SU-DHL-6 (cell line): Measurements from ENCODE around the gene ATF6.

Source experiments
- H2AFZ ChIP-seq: fragments of 200-600 bp; sonication (generic); 2 replicates; pipeline ENCODE4 v1.6.1; 2014; ENCODE audit warnings: low read depth, mild to moderate bottlenecking, moderate library complexity, mixed read lengths, antibody characterized with exemption, low read length; ENCODE audit not compliant: severe bottlenecking
- H3F3A ChIP-seq: fragments of 200-600 bp; shearing (Covaris generic); 2 replicates; pipeline ENCODE4 v1.6.0; 2016; ENCODE audit warnings: antibody characterized with exemption, mild to moderate bottlenecking; ENCODE audit not compliant: insufficient read depth
- H3K27ac ChIP-seq: fragments of 200-600 bp; sonication (generic); 2 replicates; pipeline ENCODE4 v1.5.1; 2016; ENCODE audit warnings: low read depth, mild to moderate bottlenecking, low read length, moderate library complexity, mixed read lengths
- H3K27me3 ChIP-seq: fragments of 200-600 bp; sonication (generic), shearing (Covaris generic); 2 replicates; pipeline ENCODE4 v1.6.0; 2014; ENCODE audit warnings: mild to moderate bottlenecking, low read length
- H3K36me3 ChIP-seq: fragments of 200-600 bp; sonication (generic); 2 replicates; pipeline ENCODE4 v1.6.1; 2014; ENCODE audit warnings: mild to moderate bottlenecking, low read length, mixed read lengths
- H3K4me2 ChIP-seq: fragments of 300-600, 200-600 bp; shearing (Covaris generic), sonication (generic); 2 replicates; pipeline ENCODE4 v1.6.0; 2014; ENCODE audit warnings: low read length, low read depth, mild to moderate bottlenecking; ENCODE audit not compliant: poor library complexity, severe bottlenecking
- H3K4me3 ChIP-seq: fragments of 200-600 bp; sonication (generic); 2 replicates; pipeline ENCODE4 v1.5.1; 2014; ENCODE audit warnings: antibody characterized with exemption, low read length, mild to moderate bottlenecking, mixed read lengths; ENCODE audit not compliant: insufficient read depth, poor library complexity, severe bottlenecking
- H3K79me2 ChIP-seq: fragments of 200-600 bp; sonication (generic); 2 replicates; pipeline ENCODE4 v1.6.1; 2014; ENCODE audit warnings: mild to moderate bottlenecking, low read length, moderate library complexity; ENCODE audit not compliant: insufficient read depth
- H3K9ac ChIP-seq: fragments of 200-600 bp; sonication (generic); 2 replicates; pipeline ENCODE4 v1.7.0; 2014; ENCODE audit warnings: mild to moderate bottlenecking, low read length
- H3K9me2 ChIP-seq: fragments of 200-600 bp; sonication (generic); replicated peaks from 2 replicates; pipeline ENCODE4 v1.6.1; 2014; ENCODE audit warnings: low read length; ENCODE audit not compliant: insufficient read depth
- H3K9me3 ChIP-seq: fragments of 200-600 bp; sonication (generic); 2 replicates; pipeline ENCODE4 v1.6.1; 2014; ENCODE audit warnings: low read length, mixed read lengths; ENCODE audit not compliant: insufficient read depth
- H4K20me1 ChIP-seq: fragments of 200-600 bp; sonication (generic); 2 replicates; pipeline ENCODE4 v1.6.1; 2014; ENCODE audit warnings: low read depth, mild to moderate bottlenecking, antibody characterized with exemption, low read length, moderate library complexity, mixed read lengths
- EZH2phosphoT487 ChIP-seq: fragments of 200-600 bp; sonication (generic), shearing (Covaris generic); conservative IDR thresholded peaks from 2 replicates; pipeline ENCODE4 v1.6.1; 2018; ENCODE audit warnings: mild to moderate bottlenecking, antibody characterized with exemption, low read length, moderate library complexity, mixed read lengths
- TF ChIP-seq, protein P1 (sequence below): fragments of 200-600 bp; sonication (generic); IDR thresholded peaks from one replicate; pipeline ENCODE4 v1.5.1; 2017; ENCODE audit warnings: antibody characterized with exemption, mild to moderate bottlenecking, low read length, moderate library complexity; ENCODE audit not compliant: insufficient read depth, poor library complexity, severe bottlenecking

Gene ATF6

DNA sequence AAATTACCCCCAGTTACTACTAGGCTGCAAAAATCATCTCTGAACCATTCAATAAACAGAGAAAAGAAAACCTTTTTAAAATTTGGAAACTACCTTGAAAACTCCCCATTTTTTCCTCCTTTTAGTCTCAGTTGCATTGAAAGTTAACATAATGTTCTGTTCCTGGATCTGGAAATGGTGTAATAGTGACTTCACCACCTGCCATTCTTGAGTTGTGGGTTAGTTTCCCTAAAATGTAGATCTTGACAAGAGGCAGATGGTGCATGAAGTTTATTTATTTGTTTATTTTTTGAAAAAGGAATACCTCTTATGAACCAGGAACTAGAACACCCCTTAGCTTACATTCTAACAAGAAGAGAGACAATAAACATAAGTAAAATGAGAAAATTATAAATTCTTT lies 72.8 kb downstream of the ATF6 start:
- no peaks in the 10 kb centered on the region for H3F3A ChIP-seq
- no peak overlapping the region for H3K27ac ChIP-seq
- no peaks in the 10 kb centered on the region for H4K20me1 ChIP-seq
- H3K9ac ChIP-seq = no peak overlapping the region
- H3K4me3 ChIP-seq = no peak overlapping the region
- H3K4me2 ChIP-seq = no peak overlapping the region
- TF ChIP-seq EZH2phosphoT487 = no peak
- TF ChIP-seq, protein P1, sequence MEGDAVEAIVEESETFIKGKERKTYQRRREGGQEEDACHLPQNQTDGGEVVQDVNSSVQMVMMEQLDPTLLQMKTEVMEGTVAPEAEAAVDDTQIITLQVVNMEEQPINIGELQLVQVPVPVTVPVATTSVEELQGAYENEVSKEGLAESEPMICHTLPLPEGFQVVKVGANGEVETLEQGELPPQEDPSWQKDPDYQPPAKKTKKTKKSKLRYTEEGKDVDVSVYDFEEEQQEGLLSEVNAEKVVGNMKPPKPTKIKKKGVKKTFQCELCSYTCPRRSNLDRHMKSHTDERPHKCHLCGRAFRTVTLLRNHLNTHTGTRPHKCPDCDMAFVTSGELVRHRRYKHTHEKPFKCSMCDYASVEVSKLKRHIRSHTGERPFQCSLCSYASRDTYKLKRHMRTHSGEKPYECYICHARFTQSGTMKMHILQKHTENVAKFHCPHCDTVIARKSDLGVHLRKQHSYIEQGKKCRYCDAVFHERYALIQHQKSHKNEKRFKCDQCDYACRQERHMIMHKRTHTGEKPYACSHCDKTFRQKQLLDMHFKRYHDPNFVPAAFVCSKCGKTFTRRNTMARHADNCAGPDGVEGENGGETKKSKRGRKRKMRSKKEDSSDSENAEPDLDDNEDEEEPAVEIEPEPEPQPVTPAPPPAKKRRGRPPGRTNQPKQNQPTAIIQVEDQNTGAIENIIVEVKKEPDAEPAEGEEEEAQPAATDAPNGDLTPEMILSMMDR = no peak
- H3K27me3 ChIP-seq = no peaks in the 10 kb centered on the region
- peaks cover 17% of the 10 kb centered on the region; the same call in 1 of the 2 replicates for H3K36me3 ChIP-seq
- no peaks in the 10 kb centered on the region for H3K79me2 ChIP-seq
- H3K9me2 ChIP-seq = no peaks in the 10 kb centered on the region
- H3K9me3 ChIP-seq = no peaks in the 10 kb centered on the region
- H2AFZ ChIP-seq = no peak overlapping the region

DNA sequence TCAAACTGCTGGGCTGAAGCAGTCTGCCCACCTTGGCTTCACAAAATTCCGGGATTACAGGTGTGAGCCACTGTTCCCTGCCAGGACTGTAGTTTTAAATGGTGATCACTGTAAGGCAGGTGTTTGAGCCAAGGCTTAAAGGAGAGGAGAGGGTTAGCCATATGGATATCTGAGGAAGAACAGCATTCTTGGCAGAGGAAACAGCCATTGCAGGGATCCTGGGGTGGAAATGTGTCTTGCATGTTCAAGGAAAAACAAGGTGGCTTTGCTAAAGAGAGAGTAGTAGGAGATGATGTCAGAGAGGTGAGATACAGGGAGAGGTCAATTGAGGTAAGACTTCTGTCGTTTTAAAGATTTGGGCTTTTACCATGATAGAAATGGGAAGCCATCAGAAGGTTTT lies 73.5 kb downstream of the ATF6 start:
- Histone ChIP-seq H3K79me2 (no peaks in the 10 kb centered on the region), H3K9me2 (no peaks in the 10 kb centered on the region), H3K4me3 (no peak overlapping the region), H3K9ac (no peak overlapping the region), H2AFZ (no peak overlapping the region), H3F3A (no peaks in the 10 kb centered on the region), H4K20me1 (no peaks in the 10 kb centered on the region), H3K36me3 (peaks cover 17% of the 10 kb centered on the region; the same call in 1 of the 2 replicates), H3K27me3 (no peaks in the 10 kb centered on the region), H3K27ac (no peak overlapping the region), H3K4me2 (no peak overlapping the region), H3K9me3 (no peaks in the 10 kb centered on the region)
- TF ChIP-seq, protein P1 = no peak
- no peak for TF ChIP-seq EZH2phosphoT487

DNA sequence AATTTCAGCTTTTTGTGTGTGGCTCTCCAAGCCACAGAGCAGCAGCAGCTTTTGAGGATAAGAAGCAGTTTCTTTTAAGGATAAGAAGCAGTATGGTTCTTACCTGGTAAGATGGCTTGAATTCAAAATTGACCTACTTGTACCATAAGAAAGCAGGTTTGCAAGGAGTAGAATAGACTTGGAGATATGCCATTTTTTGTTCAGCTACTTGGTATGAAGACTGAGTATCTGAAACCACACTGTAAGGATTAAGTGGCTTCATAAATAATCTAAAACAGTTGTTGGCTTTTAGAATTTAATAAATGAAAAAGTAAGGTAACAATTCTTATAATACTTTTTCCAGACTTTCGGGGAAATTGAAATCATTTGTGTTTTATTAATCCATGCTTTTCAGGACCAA lies 74.2 kb downstream of the ATF6 start:
- TF ChIP-seq, protein P1 = no peak
- no peak for TF ChIP-seq EZH2phosphoT487
- Histone ChIP-seq H3K9me2 (no peaks in the 10 kb centered on the region), H3K79me2 (no peaks in the 10 kb centered on the region), H3K4me2 (no peak overlapping the region), H3K4me3 (no peak overlapping the region), H3F3A (no peaks in the 10 kb centered on the region), H3K9ac (no peak overlapping the region), H4K20me1 (no peaks in the 10 kb centered on the region), H3K27ac (no peak overlapping the region), H3K9me3 (no peaks in the 10 kb centered on the region), H2AFZ (no peak overlapping the region), H3K36me3 (peaks cover 17% of the 10 kb centered on the region; the same call in 1 of the 2 replicates), H3K27me3 (no peaks in the 10 kb centered on the region)
